Activated CD8-positive, alpha-beta T cell treated with anti-CD3 and anti-CD28 coated beads for 36 hours (primary cell): ENCODE measurements around the gene COL1A1. TPM values are rescaled to one million over a fixed set of nuclear protein-coding genes. Genes with fewer than 3 reads are reported as not detected.

Source experiments
- ATAC-seq: fragments of 200-7000 bp; cut with Tn5 transposase; one replicate; pipeline ENCODE4 v1.10.0; 2021; ENCODE audit warnings: mild to moderate bottlenecking, moderate library complexity
- CTCF ChIA-PET: fragments of 350-600 bp; sonication (Branson Sonifier 250); formaldehyde crosslinking; loops from one replicate; lab custom pipeline; 2021; ENCODE audit warnings: antibody characterized with exemption; lab: Charles Lee
- POLR2A ChIA-PET: fragments of 350-600 bp; sonication (Branson Sonifier 250); formaldehyde crosslinking; loops from one replicate; lab custom pipeline; 2021; ENCODE audit warnings: antibody characterized with exemption; lab: Charles Lee
- DNase-seq: peaks from one replicate; pipeline ENCODE4 v3.0.0-alpha.2; 2020
- H3K27ac Mint-ChIP-seq: one replicate; pipeline ENCODE4 v1.8.0; 2021; ENCODE audit warnings: mild to moderate bottlenecking, mixed read lengths
- H3K27me3 Mint-ChIP-seq: one replicate; pipeline ENCODE4 v1.8.0; 2021; ENCODE audit warnings: mixed read lengths
- H3K36me3 Mint-ChIP-seq: one replicate; pipeline ENCODE4 v1.8.0; 2021; ENCODE audit warnings: low read depth, mixed read lengths
- H3K4me1 Mint-ChIP-seq: one replicate; pipeline ENCODE4 v1.8.0; 2021; ENCODE audit warnings: low read depth, mixed read lengths
- H3K4me3 Mint-ChIP-seq: one replicate; pipeline ENCODE4 v1.8.0; 2021; ENCODE audit warnings: mild to moderate bottlenecking, moderate library complexity, mixed read lengths
- H3K9me3 Mint-ChIP-seq: one replicate; pipeline ENCODE4 v1.8.0; 2021; ENCODE audit warnings: mixed read lengths
- intact Hi-C: fragments of 100-400 bp; cut with micrococcal nuclease; formaldehyde crosslinking; loops from one replicate; pipeline ENCODE4 v1.10.0; 2022
- total RNA-seq, 2 experiments: library from RNA; stranded (reverse); gene quantifications; one replicate each; pipeline ENCODE4 v1.2.3, GENCODE V29; 2021
- TF ChIP-seq, protein P1 (sequence below): fragments of 200-600 bp; IDR thresholded peaks from one replicate; pipeline ENCODE4 v1.8.0; 2022; ENCODE audit warnings: antibody characterized with exemption, mild to moderate bottlenecking

COL1A1 gene
- 1 to 10 TPM in 1 of 2 experiments, under 1 TPM in 1; 0.92 to 1.0 TPM for total RNA-seq

DNA sequence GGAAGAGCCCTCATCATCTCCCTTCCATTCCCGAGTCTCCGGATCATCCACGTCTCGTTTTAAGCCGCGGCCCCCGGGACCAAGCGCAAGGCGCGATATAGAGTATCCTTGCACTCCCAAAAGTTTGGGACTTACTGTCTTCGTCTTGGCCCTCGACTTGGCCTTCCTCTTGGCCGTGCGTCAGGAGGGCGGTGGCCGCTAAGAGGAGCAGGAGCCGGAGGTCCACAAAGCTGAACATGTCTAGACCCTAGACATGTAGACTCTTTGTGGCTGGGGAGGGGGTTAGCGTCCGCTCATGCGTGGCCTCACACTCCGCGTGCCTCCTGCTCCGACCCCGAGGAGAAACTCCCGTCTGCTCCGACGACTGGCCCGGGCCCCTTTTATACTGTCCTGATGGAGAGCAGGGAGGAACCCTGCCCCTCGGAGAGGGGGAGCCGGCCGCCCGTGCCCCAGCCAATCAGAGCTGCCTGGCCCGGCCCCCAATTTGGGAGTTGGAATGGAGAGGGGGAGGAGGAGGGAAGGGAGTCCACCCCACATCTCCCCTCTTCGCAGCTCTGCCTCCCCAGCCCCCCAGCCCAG, at the start of gene COL1A1:
COL1A1 (minus strand) TSS at position 356 of the 579 bp plus-strand sequence; CDS start at position 238, 118 bp downstream.
- Mint-ChIP-seq H3K27me3 (peaks cover 48% of the 10 kb centered on the region), H3K36me3 (no peaks in the 10 kb centered on the region), H3K27ac (no peak within 1 kb of the TSS), H3K4me1 (peaks cover 20% of the 10 kb centered on the region), H3K9me3 (no peaks in the 10 kb centered on the region), H3K4me3 (peak within 1 kb of the TSS; percentile 67)
- POLR2A ChIA-PET, result interaction anchor here (0.7 to 2.2 kb wide), 3 partner anchors 11 to 69 kb away, joined by 3 to 9 read pairs (median 4); no protein-coding TSS in a partner anchor
- intact Hi-C loops, result loop anchor here (2.0 kb wide), 1 partner anchor 95 kb away; no protein-coding TSS in a partner anchor
- ATAC-seq (no peak), DNase-seq (no peak)
- CTCF ChIA-PET, result interaction anchor here (0.6 to 6.8 kb wide), 31 partner anchors 8 to 277 kb away, joined by 3 to 209 read pairs (median 8); partner anchors contain the start of genes LRRC59, RSAD1 and TMEM92
- TF ChIP-seq, protein P1, sequence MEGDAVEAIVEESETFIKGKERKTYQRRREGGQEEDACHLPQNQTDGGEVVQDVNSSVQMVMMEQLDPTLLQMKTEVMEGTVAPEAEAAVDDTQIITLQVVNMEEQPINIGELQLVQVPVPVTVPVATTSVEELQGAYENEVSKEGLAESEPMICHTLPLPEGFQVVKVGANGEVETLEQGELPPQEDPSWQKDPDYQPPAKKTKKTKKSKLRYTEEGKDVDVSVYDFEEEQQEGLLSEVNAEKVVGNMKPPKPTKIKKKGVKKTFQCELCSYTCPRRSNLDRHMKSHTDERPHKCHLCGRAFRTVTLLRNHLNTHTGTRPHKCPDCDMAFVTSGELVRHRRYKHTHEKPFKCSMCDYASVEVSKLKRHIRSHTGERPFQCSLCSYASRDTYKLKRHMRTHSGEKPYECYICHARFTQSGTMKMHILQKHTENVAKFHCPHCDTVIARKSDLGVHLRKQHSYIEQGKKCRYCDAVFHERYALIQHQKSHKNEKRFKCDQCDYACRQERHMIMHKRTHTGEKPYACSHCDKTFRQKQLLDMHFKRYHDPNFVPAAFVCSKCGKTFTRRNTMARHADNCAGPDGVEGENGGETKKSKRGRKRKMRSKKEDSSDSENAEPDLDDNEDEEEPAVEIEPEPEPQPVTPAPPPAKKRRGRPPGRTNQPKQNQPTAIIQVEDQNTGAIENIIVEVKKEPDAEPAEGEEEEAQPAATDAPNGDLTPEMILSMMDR, result no peak

DNA sequence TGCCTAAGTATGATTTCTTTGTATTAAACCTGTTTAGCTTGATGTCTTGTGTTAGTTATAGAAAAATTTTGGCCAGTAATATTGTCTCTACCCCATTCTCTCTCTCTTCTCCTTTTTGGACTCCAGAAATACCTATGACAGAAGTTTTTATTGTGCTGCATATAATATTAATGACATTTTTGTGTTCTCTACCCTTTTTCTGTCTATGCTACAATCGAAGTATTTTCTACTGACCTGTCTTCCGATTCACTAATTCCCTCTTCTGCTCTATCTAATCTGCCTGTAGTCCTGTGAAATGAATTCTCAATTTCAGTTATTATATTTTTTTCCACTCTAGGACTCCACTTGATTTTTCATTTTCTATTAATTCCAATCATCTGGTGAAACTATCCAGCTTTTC, 46.8 kb upstream of the COL1A1 start:
- ATAC-seq (no peak), DNase-seq (no peak)
- Mint-ChIP-seq H3K27ac (no peak overlapping the region), H3K4me1 (no peaks in the 10 kb centered on the region), H3K36me3 (no peaks in the 10 kb centered on the region), H3K4me3 (no peak overlapping the region), H3K9me3 (peaks cover 15% of the 10 kb centered on the region), H3K27me3 (peaks cover 27% of the 10 kb centered on the region)
- ChIA-PET CTCF (interaction anchor here (1.4 kb wide), 2 partner anchors 35 to 48 kb away, joined by 3 read pairs; no protein-coding TSS in a partner anchor), POLR2A (no interaction called here)
- intact Hi-C loops, result no loop called here
- TF ChIP-seq, protein P1, result no peak

DNA sequence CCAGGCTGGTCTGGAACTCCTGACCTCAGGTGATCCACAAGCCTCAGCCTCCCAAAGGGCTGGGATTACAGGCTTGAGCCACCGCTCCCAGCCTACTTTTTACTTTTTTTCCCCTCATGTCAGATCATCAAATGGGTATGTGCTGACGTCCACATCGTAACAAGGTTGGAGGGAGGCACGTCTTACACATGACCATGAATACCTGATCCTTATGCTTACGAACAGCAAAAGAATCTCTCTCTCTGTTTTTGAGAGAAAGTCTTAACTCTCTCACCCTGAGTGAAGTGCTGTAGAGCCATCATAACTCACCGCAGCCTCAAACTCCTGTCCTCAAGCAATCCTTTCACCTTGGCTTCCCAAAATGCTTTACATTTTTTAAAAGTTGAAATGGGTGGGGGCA, 43.3 kb upstream of the COL1A1 start:
- Mint-ChIP-seq H3K9me3 (peaks cover 13% of the 10 kb centered on the region), H3K4me3 (no peak overlapping the region), H3K27me3 (peaks cover 31% of the 10 kb centered on the region), H3K27ac (no peak overlapping the region), H3K4me1 (no peaks in the 10 kb centered on the region), H3K36me3 (no peaks in the 10 kb centered on the region)
- ATAC-seq (no peak), DNase-seq (no peak)
- TF ChIP-seq, protein P1, result no peak
- CTCF ChIA-PET, result interaction anchor here (1.3 kb wide), 1 partner anchor 45 kb away, joined by 5 read pairs; no protein-coding TSS in a partner anchor
- intact Hi-C loops, result no loop called here
- POLR2A ChIA-PET, result interaction anchor here (1.1 kb wide), 1 partner anchor 12 kb away, joined by 3 read pairs; no protein-coding TSS in a partner anchor

DNA sequence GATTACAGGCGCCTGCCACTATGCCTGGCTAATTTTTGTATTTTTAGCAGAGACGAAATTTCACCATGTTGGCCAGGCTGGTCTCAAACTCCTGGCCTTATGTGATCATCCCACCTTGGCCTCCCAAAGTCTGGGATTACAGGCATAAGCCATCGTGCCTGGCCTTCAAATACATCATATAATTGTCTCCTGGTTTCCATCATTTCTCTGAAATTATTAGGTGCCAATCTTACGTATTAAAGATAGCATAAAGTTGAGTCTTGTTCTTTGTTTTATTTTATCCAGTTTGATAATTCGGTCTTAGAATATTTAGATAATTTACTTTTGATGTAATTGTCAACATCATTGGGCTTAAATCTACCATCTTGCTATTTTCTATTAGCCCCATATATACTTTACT, 40.0 kb upstream of the COL1A1 start:
- TF ChIP-seq, protein P1, result no peak
- ChIA-PET CTCF (interaction anchor here (1.3 kb wide), 1 partner anchor 148 kb away, joined by 3 read pairs; no protein-coding TSS in a partner anchor), POLR2A (no interaction called here)
- H3K4me3 Mint-ChIP-seq, result no peak overlapping the region
- H3K27ac Mint-ChIP-seq, result no peak overlapping the region
- DNase-seq (no peak), ATAC-seq (no peak)
- intact Hi-C loops, result no loop called here
- H3K4me1 Mint-ChIP-seq, result no peaks in the 10 kb centered on the region
- H3K36me3 Mint-ChIP-seq, result no peaks in the 10 kb centered on the region
- no peaks in the 10 kb centered on the region for H3K9me3 Mint-ChIP-seq
- H3K27me3 Mint-ChIP-seq, result peaks cover 36% of the 10 kb centered on the region

DNA sequence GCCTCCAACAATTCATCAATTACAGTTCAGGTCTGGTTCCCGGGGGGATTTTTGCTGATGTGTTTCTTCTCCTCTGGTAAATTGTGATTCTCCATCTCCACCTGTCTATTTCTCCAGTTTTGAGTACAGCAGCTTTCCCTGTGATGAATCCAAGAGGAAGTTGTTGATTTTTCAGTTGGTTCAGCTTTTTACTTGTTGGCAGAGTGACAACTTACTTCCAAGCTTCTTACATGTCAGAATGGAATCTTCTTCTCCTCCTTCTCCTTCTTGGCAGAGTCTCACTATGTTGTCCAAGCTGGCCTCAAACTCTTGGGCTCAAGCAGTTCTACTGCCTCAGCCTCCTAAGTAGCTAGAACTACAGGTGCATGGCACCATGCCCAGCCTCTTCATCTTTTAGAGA, 39.4 kb upstream of the COL1A1 start:
- TF ChIP-seq, protein P1, result no peak
- H3K27ac Mint-ChIP-seq, result no peak overlapping the region
- H3K27me3 Mint-ChIP-seq, result peaks cover 36% of the 10 kb centered on the region

More for the DNA sequence above, 39.4 kb upstream of the COL1A1 start:
- no peaks in the 10 kb centered on the region for H3K9me3 Mint-ChIP-seq
- H3K4me3 Mint-ChIP-seq, result no peak overlapping the region
- H3K36me3 Mint-ChIP-seq, result no peaks in the 10 kb centered on the region
- ATAC-seq (no peak), DNase-seq (no peak)
- POLR2A ChIA-PET, result no interaction called here
- CTCF ChIA-PET, result interaction anchor here (0.9 kb wide), 1 partner anchor 41 kb away, joined by 3 read pairs; no protein-coding TSS in a partner anchor
- intact Hi-C loops, result no loop called here
- H3K4me1 Mint-ChIP-seq, result no peaks in the 10 kb centered on the region
